Osteocyte (in vitro differentiated cells): ENCODE data around the gene GSTA1. TPM values are rescaled to one million over a fixed set of nuclear protein-coding genes. Genes with fewer than 3 reads are reported as not detected.
"Not testable (repeated sequence)": the region's sequence is repeated elsewhere in the genome, so short reads cannot be mapped to it uniquely, and the experiment has no call there.

Experiments
- DNase-seq: peaks from one replicate; pipeline ENCODE4 v3.0.0; 2021; ENCODE audit warnings: mixed read lengths; ENCODE audit not compliant: unreplicated experiment; ENCODE audit errors: extremely low spot score
- H3K27ac Mint-ChIP-seq: one replicate; pipeline ENCODE4 v1.8.0; 2021; ENCODE audit warnings: mild to moderate bottlenecking, mixed read lengths; ENCODE audit not compliant: unreplicated experiment
- H3K27me3 Mint-ChIP-seq: one replicate; pipeline ENCODE4 v1.8.0; 2021; ENCODE audit warnings: mixed read lengths; ENCODE audit not compliant: unreplicated experiment
- H3K36me3 Mint-ChIP-seq: one replicate; pipeline ENCODE4 v1.8.0; 2021; ENCODE audit warnings: mixed read lengths; ENCODE audit not compliant: unreplicated experiment
- H3K4me1 Mint-ChIP-seq: one replicate; pipeline ENCODE4 v1.8.0; 2021; ENCODE audit warnings: mixed read lengths; ENCODE audit not compliant: unreplicated experiment
- H3K4me3 Mint-ChIP-seq: one replicate; pipeline ENCODE4 v1.8.0; 2021; ENCODE audit warnings: mild to moderate bottlenecking, moderate library complexity, mixed read lengths; ENCODE audit not compliant: unreplicated experiment
- H3K9me3 Mint-ChIP-seq: one replicate; pipeline ENCODE4 v1.8.0; 2021; ENCODE audit warnings: mixed read lengths; ENCODE audit not compliant: unreplicated experiment
- CTCF ChIP-seq: fragments of 200-600 bp; sonication (generic); IDR thresholded peaks from 2 replicates; pipeline ENCODE4 v1.5.0; 2021; ENCODE audit warnings: antibody characterized with exemption, mild to moderate bottlenecking, moderate library complexity
- total RNA-seq: library from RNA; stranded (reverse); gene quantifications from 2 replicates; pipeline ENCODE4 v1.2.1, GENCODE V29; 2021

The GSTA1 gene
- total RNA-seq, 1 donor from 2014 or later = not detected

- H3K9me3 Mint-ChIP-seq = peaks cover 5% of the 10 kb centered on the region
- DNase-seq = no peak
- no peak overlapping the region for H3K4me3 Mint-ChIP-seq
- no peaks in the 10 kb centered on the region for H3K27me3 Mint-ChIP-seq
- no peak overlapping the region for H3K27ac Mint-ChIP-seq
- no peaks in the 10 kb centered on the region for H3K36me3 Mint-ChIP-seq
- no peaks in the 10 kb centered on the region for H3K4me1 Mint-ChIP-seq
- TF ChIP-seq CTCF = no peak
Measured at GRCh38 chr6:52754443-52754842, 49.2 kb downstream of the GSTA1 start.

- not testable (repeated sequence) for H3K4me1 Mint-ChIP-seq, H3K4me3 Mint-ChIP-seq, H3K9me3 Mint-ChIP-seq, H3K27ac Mint-ChIP-seq, DNase-seq, H3K36me3 Mint-ChIP-seq, H3K27me3 Mint-ChIP-seq
Measured at GRCh38 chr6:52753137-52753536, 50.5 kb downstream of the GSTA1 start.

DNA sequence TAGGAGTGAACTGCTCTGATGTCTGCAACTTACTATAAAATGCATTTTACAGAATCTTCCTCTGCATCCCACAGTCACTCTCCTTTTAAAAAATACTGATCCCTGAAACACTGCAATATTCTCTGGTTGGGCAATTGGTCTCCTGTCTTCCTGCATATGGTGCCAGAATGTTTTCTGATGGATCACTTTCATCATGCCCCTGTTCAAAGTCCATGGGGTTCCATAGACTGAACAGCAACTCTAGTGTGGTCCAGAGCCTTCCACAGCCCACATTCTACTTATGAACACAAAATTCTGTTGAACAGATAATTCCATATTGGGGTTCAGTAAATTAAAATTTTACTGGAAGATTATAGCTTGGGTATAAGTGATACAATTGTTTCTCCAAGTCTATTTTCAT is 51.3 kb downstream of the GSTA1 start:
- no peaks in the 10 kb centered on the region for H3K36me3 Mint-ChIP-seq
- no peak for DNase-seq
- H3K4me1 Mint-ChIP-seq = peaks cover 3% of the 10 kb centered on the region
- H3K27ac Mint-ChIP-seq = no peak overlapping the region
- H3K4me3 Mint-ChIP-seq = no peak overlapping the region
- H3K27me3 Mint-ChIP-seq = no peaks in the 10 kb centered on the region
- H3K9me3 Mint-ChIP-seq = peaks cover 5% of the 10 kb centered on the region
- TF ChIP-seq CTCF = no peak

DNA sequence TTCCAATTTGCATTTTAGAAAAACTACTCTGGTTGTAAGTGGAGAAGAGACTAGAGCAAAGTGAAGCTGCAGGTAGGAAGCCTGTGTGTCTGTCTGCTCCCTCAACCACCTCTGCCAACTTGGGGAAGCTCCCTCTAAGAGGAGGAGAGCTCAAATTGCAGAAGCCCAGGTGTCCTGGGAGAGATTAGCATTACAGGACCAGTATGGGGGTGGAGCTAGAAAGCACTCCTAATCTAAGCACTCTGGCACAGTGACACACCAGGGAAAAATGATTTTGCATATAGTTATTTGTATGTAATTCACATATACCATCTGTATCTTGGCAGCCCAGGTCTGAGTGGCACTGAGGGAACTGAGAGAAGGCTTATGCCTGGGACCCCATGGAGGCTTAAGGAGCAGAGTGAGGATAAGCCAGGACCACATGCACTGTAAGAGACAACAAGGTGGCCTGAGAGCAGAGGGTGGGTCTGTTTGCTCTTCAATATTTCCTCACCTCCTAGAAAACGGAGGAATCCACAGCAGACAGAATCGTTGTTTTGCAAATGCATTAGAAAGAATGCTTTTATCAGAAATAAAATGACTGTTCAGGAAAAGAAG is 54.0 kb downstream of the GSTA1 start:
- no peaks in the 10 kb centered on the region for H3K27me3 Mint-ChIP-seq
- no peak overlapping the region for H3K27ac Mint-ChIP-seq
- H3K36me3 Mint-ChIP-seq = no peaks in the 10 kb centered on the region
- TF ChIP-seq CTCF = no peak
- H3K4me1 Mint-ChIP-seq = peaks cover 5% of the 10 kb centered on the region
- DNase-seq = no peak
- H3K9me3 Mint-ChIP-seq = peaks cover 5% of the 10 kb centered on the region
- no peak overlapping the region for H3K4me3 Mint-ChIP-seq

GRCh38 chr6:52747301-52747700 is 56.3 kb downstream of the GSTA1 start:
- not testable (repeated sequence) for H3K36me3 Mint-ChIP-seq, DNase-seq, H3K9me3 Mint-ChIP-seq, H3K27me3 Mint-ChIP-seq, H3K4me3 Mint-ChIP-seq, H3K4me1 Mint-ChIP-seq, H3K27ac Mint-ChIP-seq

DNA sequence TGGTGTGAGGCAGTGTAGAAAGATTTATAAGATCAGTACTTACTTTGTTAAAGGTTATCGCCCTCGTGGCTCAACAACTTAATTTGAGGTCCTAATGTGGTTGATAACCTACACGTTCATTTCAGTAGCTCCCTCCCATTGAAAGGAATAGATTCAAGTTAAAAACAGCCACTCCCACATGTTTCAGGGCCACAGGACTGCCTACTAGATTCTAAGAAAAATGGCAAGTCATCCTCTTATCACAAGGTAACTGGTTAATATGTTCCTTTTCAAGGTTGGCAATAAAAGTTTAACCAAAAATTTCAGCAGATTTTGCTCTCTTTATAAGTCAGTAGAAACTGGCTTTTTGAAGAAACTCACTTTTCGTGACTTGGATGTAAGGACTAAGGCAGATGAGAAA is 57.4 kb downstream of the GSTA1 start:
- TF ChIP-seq CTCF = no peak
- H3K27me3 Mint-ChIP-seq = no peaks in the 10 kb centered on the region
- no peak overlapping the region for H3K4me3 Mint-ChIP-seq
- H3K36me3 Mint-ChIP-seq = no peaks in the 10 kb centered on the region
- H3K27ac Mint-ChIP-seq = no peak overlapping the region
- peaks cover 5% of the 10 kb centered on the region for H3K4me1 Mint-ChIP-seq
- no peak for DNase-seq
- peaks cover 5% of the 10 kb centered on the region for H3K9me3 Mint-ChIP-seq
